GM20000 (cell line): ENCODE results near the gene MAPK1.

Experiments
- DNase-seq: peaks from one replicate; pipeline ENCODE4 v3.0.0; 2012; ENCODE audit warnings: low spot score
- CTCF ChIP-seq: IDR thresholded peaks from 2 replicates; pipeline ENCODE4 v1.5.1; 2012; ENCODE audit warnings: mild to moderate bottlenecking, control low read depth; ENCODE audit errors: extremely low read depth, missing control alignments

The MAPK1 gene

DNA sequence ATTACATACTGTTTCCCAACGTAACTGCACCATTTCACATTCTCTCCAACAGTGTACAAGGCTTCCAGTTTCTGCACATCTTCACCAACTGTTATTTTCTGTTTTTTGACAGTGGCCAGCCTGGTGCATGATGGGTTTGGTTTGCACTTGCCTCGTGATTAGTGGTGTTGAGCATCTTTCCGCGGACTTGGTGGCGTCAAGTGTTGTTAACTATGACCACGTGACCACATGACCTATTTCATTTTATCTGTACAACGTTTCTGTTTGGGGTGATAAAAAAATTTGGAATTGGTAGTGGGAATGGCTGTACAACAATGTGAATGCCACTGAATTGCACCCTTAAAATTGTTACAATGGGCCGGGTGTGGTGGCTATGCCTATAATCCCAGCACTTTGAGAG is 129.4 kb downstream of the MAPK1 start:
- DNase-seq: no peak
- no peak for TF ChIP-seq CTCF

- TF ChIP-seq CTCF: no peak
- no peak for DNase-seq
These were observed 130.5 kb downstream of the MAPK1 start for GRCh38 chr22:21736948-21737347.

DNA sequence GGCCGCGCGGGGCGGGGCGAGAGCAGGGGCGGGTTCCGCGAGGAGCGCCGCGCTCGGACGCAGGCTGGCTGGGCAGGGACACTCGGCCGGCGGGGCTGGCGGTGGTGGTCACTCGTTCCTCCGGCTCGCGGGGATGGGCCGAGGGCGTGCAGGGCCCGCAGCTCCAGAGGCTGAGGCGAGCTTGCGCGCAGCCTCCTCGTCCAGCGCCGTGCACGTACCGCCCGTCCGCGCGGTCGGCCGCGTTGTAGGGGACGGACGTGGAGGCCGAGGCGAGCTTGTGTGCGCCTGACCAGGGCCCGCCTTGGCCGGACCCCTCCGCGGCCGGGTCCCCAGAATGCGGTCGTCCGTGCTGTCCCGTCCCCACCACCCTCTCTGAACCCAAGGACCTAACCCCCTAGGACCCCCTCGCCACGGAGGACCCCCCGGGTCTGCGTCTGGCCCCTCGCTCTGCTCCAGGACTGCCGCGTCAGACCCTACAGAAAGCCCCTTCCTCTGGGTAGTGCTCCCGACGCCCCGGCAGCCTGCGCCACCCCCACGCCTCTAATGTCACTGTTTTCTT is 131.3 kb downstream of the MAPK1 start:
- no peak for TF ChIP-seq CTCF
- DNase-seq: no peak

GRCh38 chr22:21735200-21736083 is 132.0 kb downstream of the MAPK1 start, which contains the start of gene YPEL1:
Gene YPEL1 (minus strand): TSS chr22:21735794. CDS start chr22:21710744, 25,050 bp downstream.
- TF ChIP-seq CTCF: no peak
- peak; percentile 98 for DNase-seq

DNA sequence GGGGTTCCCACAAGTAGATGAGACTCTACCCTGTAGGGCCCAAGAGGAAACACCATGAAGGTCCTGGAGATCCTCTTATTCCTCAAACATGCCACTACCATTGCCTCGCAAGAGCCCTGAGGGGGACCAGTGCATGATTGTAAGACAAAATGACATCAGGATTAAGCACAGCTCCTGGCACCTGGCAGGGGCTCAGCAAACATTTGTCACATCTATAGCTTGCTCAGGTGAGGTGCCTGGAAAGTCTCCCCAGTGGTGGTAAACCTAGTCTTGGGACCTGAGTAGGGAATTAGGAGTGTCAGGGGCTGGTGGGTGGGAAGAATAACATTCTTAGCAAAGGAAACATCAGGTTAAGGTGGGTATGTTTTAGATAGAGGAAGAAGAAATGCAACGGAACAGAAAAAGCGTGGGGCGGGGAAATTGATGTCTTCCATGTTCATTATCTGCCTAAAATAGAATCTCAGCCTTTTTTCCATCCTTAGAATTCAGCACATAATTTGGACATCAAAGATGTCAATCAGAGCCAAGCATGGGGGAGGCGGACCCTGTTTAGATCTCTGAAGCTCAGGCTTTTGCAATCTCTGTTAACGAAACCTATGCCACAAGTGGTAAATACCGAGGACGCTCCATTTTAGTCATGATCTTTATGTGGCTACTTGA is 132.8 kb downstream of the MAPK1 start:
- no peak for DNase-seq
- no peak for TF ChIP-seq CTCF

DNA sequence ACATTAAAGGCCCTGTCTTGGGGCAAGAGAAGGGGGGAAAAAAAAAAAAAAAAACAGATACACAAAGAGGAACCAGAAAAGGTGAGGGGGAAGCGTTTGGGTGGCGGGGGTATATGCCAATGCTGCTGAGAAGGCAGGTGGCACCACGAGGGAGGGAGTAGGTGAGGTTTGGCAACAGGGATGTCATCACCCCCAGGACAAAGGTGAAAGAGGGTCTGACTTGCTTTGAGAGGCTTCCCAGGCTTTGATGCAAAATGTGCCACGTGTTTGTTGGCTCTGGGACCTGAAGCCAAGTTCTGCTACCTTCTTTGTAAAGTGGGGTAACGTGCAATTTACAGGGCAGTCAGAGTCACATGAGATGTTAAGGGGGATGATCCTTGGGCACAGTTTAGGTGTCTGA is 135.9 kb downstream of the MAPK1 start:
- no peak for TF ChIP-seq CTCF
- DNase-seq: no peak
